Medulla oblongata (tissue), 1 donor: Measurements from ENCODE around the gene CHGA.

ENCODE experiments used
- DNase-seq: peaks from one replicate; pipeline ENCODE4 v3.0.0-alpha.2; 2015; ENCODE audit errors: extremely low spot score

The CHGA gene

DNA sequence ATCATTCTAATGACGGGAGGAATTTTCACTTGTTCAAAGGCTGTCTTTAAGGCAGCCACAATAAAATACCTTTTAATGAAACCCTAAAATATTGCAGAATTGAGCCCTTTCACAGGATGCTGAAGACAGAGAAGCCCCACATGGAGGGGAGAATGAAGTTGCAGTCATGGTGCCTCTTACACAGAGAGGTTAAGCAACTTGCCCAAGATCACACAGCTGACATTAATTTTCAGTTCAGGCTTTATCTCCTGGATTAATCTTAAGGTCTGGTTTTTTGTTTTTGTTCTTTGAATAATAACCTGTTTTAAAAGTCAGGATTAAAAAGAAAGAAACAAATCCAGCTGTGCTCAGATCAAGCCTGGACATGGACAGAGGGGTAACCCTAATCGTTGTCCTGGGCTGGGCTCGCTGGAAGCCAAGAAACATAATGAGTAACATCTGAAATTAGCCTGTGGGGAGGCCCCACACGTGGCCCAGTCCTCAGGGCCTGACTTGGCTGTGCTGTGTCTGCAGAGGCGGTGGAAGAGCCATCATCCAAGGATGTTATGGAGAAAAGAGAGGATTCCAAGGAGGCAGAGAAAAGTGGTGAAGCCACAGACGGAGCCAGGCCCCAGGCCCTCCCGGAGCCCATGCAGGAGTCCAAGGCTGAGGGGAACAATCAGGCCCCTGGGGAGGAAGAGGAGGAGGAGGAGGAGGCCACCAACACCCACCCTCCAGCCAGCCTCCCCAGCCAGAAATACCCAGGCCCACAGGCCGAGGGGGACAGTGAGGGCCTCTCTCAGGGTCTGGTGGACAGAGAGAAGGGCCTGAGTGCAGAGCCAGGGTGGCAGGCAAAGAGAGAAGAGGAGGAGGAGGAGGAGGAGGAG, 8.0 kb downstream of the CHGA start:
- DNase-seq, result no peak

DNA sequence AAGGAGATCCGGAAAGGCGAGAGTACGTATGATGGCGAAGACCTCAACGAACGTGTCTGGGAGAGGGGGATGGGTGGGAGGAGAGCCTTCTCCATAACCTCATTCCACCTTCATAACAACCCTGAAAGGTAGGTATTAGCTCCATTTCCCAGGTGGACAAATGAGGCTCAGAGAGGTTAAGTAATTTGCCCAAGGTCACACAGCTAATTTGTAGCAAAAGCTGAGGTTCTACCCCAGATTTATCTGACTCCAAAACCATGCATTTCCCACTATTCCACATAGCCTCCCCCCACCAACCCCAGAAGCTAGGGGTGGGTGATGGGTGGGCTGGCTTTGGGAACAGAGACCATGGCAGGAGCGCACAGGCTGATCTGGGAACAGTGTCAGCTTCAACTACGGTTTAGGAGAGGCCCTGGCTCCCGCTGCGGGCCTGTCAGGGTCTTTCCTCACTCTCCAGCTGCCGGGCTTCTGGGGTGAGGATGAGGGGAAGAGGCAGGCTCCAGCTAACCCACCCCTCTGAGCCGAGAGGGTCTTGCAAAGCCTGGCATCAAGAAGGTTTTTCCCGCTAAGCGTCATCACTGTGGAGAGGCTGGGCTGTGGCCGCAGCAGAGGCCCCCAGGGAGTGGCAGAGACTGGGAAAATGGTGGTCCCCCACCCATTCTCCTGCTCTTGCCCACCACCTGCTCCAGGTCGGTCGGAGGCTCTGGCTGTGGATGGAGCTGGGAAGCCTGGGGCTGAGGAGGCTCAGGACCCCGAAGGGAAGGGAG, 8.9 kb downstream of the CHGA start:
- no peak for DNase-seq

DNA sequence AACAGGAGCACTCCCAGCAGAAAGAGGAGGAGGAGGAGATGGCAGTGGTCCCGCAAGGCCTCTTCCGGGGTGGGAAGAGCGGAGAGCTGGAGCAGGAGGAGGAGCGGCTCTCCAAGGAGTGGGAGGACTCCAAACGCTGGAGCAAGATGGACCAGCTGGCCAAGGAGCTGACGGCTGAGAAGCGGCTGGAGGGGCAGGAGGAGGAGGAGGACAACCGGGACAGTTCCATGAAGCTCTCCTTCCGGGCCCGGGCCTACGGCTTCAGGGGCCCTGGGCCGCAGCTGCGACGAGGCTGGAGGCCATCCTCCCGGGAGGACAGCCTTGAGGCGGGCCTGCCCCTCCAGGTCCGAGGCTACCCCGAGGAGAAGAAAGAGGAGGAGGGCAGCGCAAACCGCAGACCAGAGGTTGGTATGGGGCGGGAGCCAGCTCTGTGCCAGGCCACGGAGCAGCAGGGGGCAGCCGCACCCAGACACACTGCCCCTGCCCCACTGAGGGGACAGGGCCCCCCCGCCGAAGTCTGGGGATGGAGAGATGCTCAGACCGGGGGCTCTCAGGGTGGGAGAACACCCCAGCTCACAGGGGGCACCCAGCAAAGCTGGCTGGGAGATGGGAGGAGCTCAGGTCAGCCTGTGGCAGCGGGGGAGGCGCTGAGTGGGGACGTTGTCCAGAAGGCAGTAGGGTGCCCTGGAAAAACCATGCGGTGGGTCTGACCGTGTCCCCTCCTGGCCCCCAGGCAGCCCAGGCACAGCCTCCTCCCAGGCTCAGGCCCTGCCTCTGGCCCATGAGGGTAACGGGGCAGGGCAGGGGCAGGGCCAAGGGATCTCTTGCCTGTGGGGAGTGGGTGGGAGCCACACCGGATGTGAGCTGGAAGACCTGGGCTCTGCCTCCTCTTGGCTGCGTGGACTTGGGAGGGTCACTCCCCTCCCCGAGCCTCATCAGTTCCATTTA, 9.8 kb downstream of the CHGA start:
- DNase-seq, result no peak

DNA sequence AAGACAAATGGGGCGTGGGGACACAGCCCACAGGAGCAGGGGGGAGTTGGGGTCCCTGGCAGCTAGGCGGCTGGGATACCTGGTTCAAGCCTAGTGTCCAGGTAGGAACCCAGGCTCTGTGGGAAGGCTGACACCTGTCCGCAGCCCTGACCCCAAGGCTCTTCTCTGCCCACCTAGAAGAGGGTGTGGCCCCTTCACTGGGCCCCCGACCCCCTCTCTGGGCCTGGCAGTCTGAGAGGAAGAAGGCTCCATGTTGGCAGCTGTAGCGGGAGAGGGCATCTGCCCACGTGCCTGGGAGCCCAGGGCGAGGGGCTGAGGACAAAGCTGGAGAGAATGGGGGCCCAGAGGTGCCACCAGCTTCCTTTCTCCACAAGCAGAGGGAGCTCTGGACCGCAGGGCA, 10.5 kb downstream of the CHGA start:
- no peak for DNase-seq

DNA sequence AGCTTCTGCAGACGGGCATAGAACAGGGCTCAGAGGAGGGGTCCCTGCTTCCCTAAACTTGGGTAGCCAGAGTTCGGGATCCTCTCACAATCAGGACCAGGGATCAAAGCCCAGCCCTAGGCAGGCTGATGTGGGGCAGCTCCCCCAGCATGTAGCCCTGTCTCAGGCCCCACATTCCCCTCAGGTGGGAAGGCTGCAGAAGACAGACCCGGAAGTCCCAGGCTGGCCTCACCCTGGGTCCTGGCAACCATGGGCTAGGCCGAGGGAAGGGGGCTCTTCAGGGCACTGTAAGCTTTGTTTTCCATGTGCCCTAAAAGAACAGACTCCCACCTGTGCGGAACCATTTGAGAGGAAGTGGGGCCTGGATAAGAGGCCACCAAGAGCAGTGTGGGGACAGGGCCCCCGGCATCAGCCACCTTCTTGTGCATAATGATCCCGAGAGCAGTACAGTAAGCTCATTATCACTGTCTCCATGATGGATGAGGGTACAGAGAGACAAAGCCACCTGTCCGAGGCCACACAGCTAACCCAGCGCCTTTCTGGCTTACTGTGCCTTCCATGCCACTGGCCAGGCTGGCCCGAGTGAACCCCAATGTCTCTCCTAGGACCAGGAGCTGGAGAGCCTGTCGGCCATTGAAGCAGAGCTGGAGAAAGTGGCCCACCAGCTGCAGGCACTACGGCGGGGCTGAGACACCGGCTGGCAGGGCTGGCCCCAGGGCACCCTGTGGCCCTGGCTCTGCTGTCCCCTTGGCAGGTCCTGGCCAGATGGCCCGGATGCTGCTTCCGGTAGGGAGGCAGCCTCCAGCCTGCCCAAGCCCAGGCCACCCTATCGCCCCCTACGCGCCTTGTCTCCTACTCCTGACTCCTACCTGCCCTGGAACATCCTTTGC, 11.5 kb downstream of the CHGA start:
- no peak for DNase-seq

DNA sequence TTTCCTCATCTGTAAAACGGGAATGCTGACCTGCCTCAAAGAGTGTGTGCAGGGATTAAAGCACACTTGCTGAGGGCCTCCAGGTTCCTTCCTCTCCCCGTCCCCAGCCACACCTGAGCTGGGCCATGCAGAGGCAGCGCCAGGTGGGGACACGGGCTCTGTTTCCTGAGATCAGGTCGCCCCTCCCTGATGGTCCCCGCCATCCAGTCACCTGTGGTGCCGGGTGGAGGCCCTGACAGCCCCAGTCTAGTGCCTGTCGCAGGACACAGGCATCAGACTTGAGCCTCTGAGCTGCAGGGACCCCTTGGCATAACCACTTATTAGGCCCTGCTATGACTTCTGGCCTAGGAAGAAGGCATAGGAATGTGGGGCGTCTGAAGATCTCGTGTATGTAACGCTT, 12.5 kb downstream of the CHGA start:
- DNase-seq, result no peak

DNA sequence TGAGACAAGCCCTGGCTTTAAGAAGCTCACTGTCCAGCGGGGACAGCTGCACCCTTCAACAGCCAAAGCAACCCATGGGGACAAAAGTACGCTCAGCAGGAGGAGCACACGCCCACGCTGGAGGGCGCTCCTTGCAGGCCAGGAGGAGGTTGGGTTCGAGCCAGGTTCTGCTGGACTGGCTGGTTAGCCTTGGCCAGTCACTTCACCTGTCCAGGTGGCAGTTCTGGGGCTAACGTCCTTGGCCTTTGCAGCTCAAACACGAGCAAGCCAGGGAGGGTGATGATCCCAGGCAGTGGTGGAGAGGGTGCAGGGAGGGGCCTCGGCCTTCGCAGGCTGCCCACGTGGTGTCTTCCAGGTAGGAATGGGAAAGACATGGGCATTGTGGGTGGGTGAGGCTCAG, 13.1 kb downstream of the CHGA start:
- DNase-seq, result no peak

DNA sequence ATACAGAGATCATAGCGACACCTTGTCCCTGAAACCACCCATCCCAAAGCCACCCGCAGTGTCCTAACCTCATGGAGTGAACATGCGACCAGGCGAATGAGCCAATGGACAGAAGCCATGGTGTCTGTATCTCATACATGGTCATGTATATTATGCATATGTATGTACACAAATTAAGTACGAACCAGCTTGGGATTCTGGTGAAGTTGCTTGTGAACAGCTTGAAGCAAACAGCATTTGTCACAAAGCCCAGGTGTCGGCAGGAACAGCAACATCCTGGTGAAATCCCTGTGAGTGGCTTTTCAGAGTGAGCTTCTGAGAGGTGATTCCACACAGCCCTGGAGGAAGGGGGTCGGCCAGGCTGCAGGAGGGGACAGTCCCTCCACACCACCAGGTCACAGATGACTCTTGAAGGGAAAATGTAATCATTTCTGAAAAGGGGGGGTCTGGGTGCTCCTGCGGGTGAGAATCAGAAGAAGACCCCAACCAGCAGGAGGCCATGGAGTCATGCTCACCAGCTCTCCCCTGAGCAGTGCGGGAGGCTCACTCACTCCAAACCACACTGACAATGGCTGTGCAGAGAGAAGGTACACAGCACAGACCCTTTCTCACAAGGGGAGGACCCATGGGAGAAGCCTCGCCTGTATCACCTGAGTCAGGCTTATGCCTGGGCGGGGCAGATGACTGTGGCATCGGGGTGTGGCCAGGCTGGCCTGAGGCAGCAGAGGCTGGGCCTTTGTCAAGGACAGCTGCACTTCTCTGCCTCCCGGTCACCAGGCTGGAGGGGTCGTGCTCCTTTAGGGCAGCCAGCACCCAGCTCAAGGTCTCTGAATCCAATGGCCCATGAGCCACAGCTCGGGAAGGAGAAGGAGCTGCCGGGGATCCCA, 14.3 kb downstream of the CHGA start:
- DNase-seq, result no peak

DNA sequence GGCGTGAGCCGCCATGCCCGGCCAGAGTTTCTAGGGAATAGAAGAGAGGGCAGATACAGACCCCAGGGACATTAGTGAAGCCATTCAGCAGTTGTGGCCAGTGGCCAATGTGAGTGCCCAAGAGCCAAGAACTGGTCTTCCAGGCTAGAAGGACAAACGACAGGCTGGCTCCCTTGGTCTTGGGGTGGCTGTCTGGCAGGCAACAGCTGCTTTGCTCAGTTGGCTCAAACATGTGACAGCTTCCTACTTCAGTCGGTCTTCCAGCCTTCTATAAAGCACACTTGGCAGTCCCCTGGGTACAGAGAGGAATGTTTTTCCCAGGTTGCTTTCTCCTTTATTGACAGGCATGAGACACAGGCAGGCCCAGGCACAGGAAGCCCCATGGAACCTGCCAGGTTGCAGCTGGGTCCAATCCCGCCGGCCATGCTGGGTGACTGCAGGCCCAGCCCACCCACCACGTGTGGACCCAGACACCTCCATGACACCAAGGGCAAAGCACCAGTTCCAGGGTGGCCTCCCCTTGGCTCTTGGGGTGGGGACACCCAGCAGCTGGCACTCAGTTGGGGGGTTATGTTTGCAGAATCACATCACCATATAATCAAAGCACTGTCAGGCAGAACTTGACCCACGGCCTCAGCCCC, 15.4 kb downstream of the CHGA start:
- peak; percentile 48 for DNase-seq

DNA sequence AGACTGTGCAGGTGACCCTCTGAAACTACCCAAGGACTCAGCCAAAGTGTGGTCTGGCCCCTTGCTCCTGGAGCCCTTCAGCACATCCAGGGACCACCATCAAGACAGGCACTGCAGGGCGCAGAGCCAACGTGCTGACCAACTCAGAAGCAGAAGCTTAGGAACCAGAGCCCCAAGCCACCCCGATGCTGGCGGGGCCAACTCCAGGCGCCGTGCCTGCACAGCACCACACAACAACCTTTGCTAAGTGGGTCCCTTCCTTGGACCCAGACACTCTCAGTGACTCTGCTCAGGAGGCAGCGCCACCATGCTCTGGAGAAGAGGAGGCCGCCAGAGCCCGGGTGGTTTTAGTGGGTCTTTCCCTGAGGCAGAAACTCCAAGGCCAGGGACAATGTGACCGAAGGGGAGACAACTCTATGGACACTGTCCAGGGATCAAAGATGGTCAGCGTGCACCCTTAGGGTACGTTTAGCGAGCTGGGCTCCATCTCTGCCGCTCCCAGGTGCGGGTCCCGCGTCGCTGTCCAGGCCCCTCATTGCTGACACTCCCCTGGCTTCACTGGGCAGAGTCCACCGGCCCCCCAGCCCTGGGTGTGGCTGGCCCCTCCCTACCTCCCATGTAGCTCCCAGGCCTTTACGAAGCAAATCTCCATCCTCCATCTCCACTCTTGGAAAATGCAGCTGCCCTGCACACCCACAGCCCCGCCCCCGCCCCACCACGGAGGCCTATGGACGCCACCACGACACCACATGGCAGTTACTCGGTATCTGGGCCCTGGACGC, 16.1 kb downstream of the CHGA start:
- no peak for DNase-seq

DNA sequence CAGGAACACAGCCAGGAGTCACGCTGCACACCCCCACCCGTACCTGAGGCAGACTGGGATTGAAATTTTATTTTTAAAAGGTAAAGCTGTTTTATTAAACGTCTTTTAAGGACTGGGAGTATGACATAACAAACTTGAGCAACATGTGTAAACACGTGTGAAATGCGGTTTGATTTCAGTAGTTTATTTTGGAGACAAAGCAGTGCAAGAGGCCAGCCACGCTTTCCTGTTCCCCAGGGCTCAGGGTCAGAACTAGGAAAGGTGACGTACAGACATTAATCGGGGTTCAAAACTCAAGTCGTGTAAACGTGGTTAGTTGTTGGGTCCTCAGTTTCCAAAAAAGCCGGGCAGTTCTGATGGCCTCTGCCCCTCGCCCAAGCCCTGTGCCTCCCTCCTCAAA, 16.7 kb downstream of the CHGA start:
- DNase-seq, result no peak

DNA sequence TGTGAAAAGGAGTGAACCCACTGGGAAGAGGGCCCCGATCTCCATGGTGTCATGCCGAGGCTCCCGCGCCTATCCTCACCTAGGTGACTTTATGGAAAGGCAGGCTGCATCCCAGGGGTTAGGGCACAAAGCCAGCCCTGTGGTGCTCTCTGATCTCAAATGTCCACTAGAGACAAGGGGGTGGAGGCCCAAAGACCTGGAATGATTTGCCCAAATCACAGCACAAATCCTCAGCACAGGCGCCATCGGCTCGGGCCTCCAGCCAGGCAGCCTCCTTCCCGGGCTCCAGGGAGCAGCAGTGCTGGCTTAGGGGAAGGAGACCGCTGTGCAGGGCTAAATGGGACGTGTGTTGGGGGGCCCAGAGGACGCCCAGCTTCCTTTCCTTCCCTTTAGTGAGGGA, 17.6 kb downstream of the CHGA start:
- DNase-seq, result no peak

DNA sequence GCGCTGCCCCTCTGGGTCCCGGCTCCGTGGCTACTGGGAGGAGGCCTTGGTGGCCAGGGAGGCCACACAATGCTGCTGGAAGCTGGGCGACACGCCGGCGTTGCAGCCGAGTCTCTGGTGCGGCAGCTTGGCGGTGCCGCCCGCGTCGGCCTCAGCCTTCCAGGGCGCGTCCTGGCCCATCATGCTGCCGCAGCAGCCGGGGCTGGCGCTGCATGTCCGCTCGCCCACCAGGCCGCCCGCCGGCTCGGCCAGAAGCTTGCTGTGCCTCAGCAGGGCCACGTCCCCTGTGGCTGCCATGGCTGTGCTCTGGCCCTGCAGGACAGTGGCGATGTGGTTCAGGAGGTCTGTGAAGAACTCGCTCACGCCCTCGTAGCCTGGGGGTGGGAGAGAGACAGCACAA, 18.6 kb downstream of the CHGA start:
- no peak for DNase-seq

DNA sequence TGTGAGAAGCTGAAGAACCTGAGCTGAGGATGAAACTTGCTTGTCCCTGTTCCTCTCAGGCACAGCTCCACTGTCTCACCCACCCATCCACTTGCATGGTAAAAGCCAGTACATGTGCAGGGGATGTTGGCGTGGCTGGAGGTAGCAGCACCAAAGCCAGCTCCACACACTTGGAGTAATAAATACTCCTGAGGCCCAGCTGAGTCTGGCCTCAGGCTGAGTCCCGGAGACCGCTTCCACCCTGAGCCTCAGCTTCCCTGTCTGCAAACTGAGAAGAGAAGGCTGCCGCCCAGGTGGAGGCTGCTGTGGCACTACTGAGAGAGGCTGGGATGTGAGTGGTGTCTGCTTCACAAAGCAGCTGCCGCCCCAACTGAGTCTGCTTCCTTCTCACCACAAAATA, 19.2 kb downstream of the CHGA start:
- DNase-seq, result no peak

DNA sequence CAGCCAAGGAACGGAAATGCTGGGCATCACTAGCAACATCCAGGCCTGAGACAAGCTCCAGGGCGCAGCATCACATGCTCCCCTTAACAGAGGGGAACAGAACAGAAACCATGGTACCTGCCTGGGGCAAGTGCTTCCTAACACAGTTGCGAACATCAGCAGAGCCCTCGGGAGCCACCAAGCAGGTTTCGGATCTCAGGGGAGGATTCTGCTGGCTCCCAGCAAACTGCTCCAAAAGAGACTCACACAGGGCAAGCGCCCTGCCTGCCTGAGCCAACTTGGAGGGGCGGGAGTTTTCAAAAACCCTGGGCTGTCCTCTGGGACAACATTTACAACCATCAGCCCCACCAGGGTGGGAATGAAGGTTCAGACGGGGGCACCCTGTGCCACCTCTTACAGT, 19.6 kb downstream of the CHGA start:
- no peak for DNase-seq

DNA sequence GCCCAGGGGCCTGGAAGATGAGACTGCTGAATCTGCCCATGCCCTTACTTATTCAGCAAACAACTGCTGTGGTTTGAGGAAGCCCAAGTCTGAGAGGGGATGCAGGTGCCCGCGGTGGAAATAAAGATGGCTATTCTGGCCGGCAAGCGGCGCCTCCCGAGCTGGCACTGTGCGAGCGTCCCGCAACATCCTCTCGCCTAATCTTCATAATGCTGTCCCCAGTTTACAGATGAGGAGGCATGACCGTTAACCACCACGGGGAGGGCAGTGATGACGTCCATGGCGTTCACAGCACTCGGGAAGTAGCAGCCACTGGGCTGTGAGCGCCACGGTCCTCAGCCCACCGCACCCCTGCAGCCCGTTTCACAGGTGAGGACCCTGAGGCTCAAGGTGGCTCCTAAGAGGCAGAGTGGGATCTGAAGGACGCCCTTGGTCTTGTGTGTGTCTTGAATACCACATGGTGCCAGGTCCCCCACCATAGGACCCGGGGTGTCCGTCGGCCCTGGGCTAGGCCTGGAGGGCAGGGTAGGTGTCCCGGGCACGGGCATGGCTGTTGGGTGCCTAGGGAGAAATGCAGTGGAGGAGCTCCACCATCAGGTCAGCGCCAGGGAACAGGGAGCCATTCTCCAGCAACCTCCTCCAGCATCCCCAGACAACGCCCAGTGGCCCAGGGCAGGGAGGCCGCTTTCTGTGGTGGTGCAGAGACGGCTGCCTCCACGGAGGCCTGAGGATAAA, 20.2 kb downstream of the CHGA start:
- DNase-seq, result no peak

DNA sequence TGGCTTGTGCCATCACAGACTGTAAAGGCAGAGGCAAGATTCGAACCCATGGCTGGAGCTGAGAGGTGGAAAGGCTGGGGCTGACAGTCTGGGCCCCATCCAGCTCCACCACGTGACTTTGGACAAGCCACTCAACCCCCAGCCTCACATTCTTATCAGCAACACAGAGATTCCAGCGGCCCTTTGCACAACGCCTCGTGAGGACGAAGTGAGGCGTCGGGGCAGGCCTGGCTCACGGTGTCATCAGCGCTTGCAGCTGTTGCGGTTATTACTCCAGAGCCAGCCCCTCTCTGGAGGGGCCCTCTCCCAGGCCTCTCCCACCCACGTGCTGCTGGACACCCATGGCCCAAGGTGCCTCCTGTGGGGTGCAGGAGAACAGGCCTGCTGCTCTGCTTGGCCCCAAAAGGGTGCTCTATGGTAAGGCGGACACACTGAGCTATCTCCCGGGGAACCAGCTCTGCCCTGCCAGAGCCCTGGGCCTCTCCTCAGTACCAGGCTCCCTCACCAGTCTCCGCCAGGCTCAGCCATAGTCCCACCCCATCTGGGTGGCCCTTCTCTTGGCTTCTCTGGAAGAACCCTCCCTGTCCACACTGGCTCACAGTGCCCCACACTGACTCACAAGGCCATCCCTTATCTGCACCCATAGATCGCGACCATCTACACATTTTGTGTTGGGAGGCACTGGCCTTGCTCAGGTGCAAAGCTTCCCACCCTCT, 21.1 kb downstream of the CHGA start:
- no peak for DNase-seq
